ENCODE measurements around the gene SCGB2A2.
A peak's percentile ranks its signal among the peaks of the same experiment; 100 is the strongest.

SCGB2A2 gene

DNA sequence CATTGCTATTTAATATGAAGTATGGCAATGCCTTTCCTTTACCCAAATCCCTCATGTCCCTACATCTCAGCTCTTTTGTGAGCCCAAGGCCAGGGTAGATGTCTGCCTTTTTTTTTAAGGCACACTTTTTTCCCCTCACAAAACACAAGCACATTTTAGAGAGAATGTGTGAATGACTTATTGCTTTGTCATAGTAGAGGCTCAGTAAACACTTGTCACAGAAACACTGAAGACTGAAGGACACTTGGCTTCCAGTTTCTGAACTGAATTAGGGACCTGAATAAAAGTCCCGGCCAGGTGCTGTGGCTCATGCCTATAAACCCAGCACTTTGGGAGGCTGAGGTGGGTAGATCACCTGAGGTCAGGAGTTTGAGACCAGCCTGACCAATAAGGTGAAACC lies 2.9 kb upstream of the SCGB2A2 start:
- Histone ChIP-seq H3K23ac (ENCODE audit: low read depth, low read length, poor library complexity) (no peak overlapping the region), H3K4me1 (ENCODE audit: control insufficient read depth in 2 of 2, insufficient read depth in 1 of 2, low read depth in 1 of 2, low read length in 2 of 2) (no peaks in the 10 kb centered on the region), H2BK12ac (ENCODE audit: low read length) (no peak overlapping the region), H3K18ac (ENCODE audit: low read length) (no peak overlapping the region), H2AK5ac (ENCODE audit: low read depth, low read length) (no peak overlapping the region), H3K4ac (ENCODE audit: low read length) (no peak overlapping the region), H3K4me2 (ENCODE audit: insufficient read depth, low read length, poor library complexity, severe bottlenecking) (no peak overlapping the region), H3K79me1 (ENCODE audit: low read depth, low read length) (no peaks in the 10 kb centered on the region), H4K8ac (ENCODE audit: low read depth, low read length) (no peak overlapping the region), H2AFZ (ENCODE audit: low read length) (no peak overlapping the region), H3K4me3 (ENCODE audit: low read length in 2 of 2) (no peak overlapping the region), H2BK15ac (ENCODE audit: low read length) (no peak overlapping the region), H3K9ac (ENCODE audit: low read depth, low read length, poor library complexity) (no peak overlapping the region), H3K14ac (ENCODE audit: low read length) (no peak overlapping the region), H3K27me3 (ENCODE audit: control insufficient read depth in 3 of 3, insufficient read depth in 3 of 3, low read depth in 1 of 3, low read length in 3 of 3) (peaks cover 0 to 2% (median 0%) of the 10 kb centered on the region in 3 experiments), H4K91ac (ENCODE audit: low read depth, low read length, poor library complexity) (no peak overlapping the region), H3K9me3 (replicated peaks in 1 of 2; ENCODE audit: control insufficient read depth in 2 of 2, insufficient read depth in 1 of 2, low read depth in 1 of 2, low read length in 2 of 2) (no peaks in the 10 kb centered on the region), H2BK120ac (ENCODE audit: low read depth, low read length) (no peak overlapping the region), H3K27ac (replicated peaks; ENCODE audit: low read length) (no peak overlapping the region), H2BK5ac (ENCODE audit: low read length) (no peak overlapping the region), H3K36me3 (replicated peaks in 1 of 2; ENCODE audit: control insufficient read depth in 2 of 2, insufficient read depth in 2 of 2, low read length in 2 of 2) (no peaks in the 10 kb centered on the region)
- no CpG with 5 or more reads among the region's 1 CpG for WGBS, 2 donors (ENCODE audit: extremely low coverage in 2 of 2, insufficient read length in 2 of 2, insufficient replicate concordance in 1 of 2)
- no peak for DNase-seq (ENCODE audit: low spot score)

DNA sequence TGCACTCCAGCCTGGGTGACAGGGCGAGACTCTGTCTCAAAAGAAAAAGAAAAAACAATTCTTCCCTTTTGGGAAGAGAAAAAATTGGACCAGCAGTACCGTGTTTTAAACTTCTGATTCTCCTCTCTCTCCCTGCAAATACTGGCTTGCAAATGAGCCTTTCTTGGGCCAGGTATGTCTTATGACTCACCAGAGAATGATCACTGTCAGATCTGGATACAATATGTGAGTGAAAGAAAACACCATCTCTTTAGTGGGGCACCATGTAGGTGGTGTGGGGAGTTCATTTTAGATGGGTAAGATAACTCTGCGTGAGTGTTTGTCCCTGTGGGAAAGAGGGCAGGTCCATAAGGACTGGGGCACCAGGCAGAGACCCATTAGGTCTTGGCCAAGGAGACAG lies 2.4 kb upstream of the SCGB2A2 start:
- no peak for DNase-seq (ENCODE audit: low spot score)
- H3K18ac ChIP-seq (ENCODE audit: low read length) = no peak overlapping the region

DNA sequence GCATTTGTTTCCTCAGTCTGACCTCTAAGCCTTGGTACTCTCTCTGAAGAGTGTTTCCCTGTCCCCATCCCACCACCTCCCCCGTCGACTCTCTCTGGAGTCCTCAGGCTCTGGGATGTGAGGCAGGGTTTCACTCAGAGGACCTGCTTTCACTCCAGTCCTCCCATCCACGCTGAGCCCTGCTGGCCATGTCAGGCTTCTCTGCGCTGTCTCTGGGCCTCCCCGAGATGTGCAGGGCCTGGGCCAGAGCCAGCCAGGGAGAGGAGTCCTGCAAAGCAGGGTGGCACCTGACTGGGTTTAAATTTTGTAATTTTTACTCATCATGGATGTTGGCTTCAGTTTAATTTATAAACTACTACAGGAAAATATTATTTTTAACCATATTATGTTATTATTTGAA lies 3.3 kb downstream of the SCGB2A2 start:
- no peak overlapping the region for H3K23ac ChIP-seq (ENCODE audit: low read depth, low read length, poor library complexity)
- DNase-seq (ENCODE audit: low spot score) = no peak
- H3K9me3 ChIP-seq (replicated peaks in 1 of 2; ENCODE audit: control insufficient read depth in 2 of 2, insufficient read depth in 1 of 2, low read depth in 1 of 2, low read length in 2 of 2) = peaks cover 0 to 4% of the 10 kb centered on the region in 2 donors
- H3K18ac ChIP-seq (ENCODE audit: low read length) = no peak overlapping the region
- H3K4me2 ChIP-seq (ENCODE audit: insufficient read depth, low read length, poor library complexity, severe bottlenecking) = no peak overlapping the region
- H3K4me3 ChIP-seq (ENCODE audit: low read length in 2 of 2) = no peak overlapping the region
- H3K36me3 ChIP-seq (replicated peaks in 1 of 2; ENCODE audit: control insufficient read depth in 2 of 2, insufficient read depth in 2 of 2, low read length in 2 of 2) = no peaks in the 10 kb centered on the region
- no peak overlapping the region for H2AFZ ChIP-seq (ENCODE audit: low read length)
- no CpG with 5 or more reads among the region's 5 CpGs for WGBS, 2 donors (ENCODE audit: extremely low coverage in 2 of 2, insufficient read length in 2 of 2, insufficient replicate concordance in 1 of 2)
- H3K4me1 ChIP-seq (ENCODE audit: control insufficient read depth in 2 of 2, insufficient read depth in 1 of 2, low read depth in 1 of 2, low read length in 2 of 2) = no peaks in the 10 kb centered on the region
- no peak overlapping the region for H2BK15ac ChIP-seq (ENCODE audit: low read length)
- no peak overlapping the region for H3K14ac ChIP-seq (ENCODE audit: low read length)
- H2AK5ac ChIP-seq (ENCODE audit: low read depth, low read length) = no peak overlapping the region
- H3K27ac ChIP-seq (replicated peaks; ENCODE audit: low read length) = no peak overlapping the region
- H3K79me1 ChIP-seq (ENCODE audit: low read depth, low read length) = no peaks in the 10 kb centered on the region
- no peak overlapping the region for H2BK120ac ChIP-seq (ENCODE audit: low read depth, low read length)
- no peak overlapping the region for H3K9ac ChIP-seq (ENCODE audit: low read depth, low read length, poor library complexity)
- H3K27me3 ChIP-seq (ENCODE audit: control insufficient read depth in 3 of 3, insufficient read depth in 3 of 3, low read depth in 1 of 3, low read length in 3 of 3) = no peaks in the 10 kb centered on the region
- H4K8ac ChIP-seq (ENCODE audit: low read depth, low read length) = no peak overlapping the region
- no peak overlapping the region for H4K91ac ChIP-seq (ENCODE audit: low read depth, low read length, poor library complexity)
- no peak overlapping the region for H3K4ac ChIP-seq (ENCODE audit: low read length)
- H2BK5ac ChIP-seq (ENCODE audit: low read length) = no peak overlapping the region
- H2BK12ac ChIP-seq (ENCODE audit: low read length) = no peak overlapping the region

More for the DNA sequence above, 2.4 kb upstream of the SCGB2A2 start:
- H2BK120ac ChIP-seq (ENCODE audit: low read depth, low read length) = no peak overlapping the region
- no peak overlapping the region for H2BK15ac ChIP-seq (ENCODE audit: low read length)
- no peaks in the 10 kb centered on the region for H3K79me1 ChIP-seq (ENCODE audit: low read depth, low read length)
- H4K8ac ChIP-seq (ENCODE audit: low read depth, low read length) = no peak overlapping the region
- H3K4me1 ChIP-seq (ENCODE audit: control insufficient read depth in 2 of 2, insufficient read depth in 1 of 2, low read depth in 1 of 2, low read length in 2 of 2) = no peaks in the 10 kb centered on the region
- no peak overlapping the region for H3K14ac ChIP-seq (ENCODE audit: low read length)
- no peak overlapping the region for H3K4me2 ChIP-seq (ENCODE audit: insufficient read depth, low read length, poor library complexity, severe bottlenecking)
- H2BK5ac ChIP-seq (ENCODE audit: low read length) = no peak overlapping the region
- H3K4me3 ChIP-seq (ENCODE audit: low read length in 2 of 2) = no peak overlapping the region
- no peak overlapping the region for H2AFZ ChIP-seq (ENCODE audit: low read length)
- peaks cover 0 to 2% (median 0%) of the 10 kb centered on the region in 3 experiments for H3K27me3 ChIP-seq (ENCODE audit: control insufficient read depth in 3 of 3, insufficient read depth in 3 of 3, low read depth in 1 of 3, low read length in 3 of 3)
- H3K4ac ChIP-seq (ENCODE audit: low read length) = no peak overlapping the region
- no peak overlapping the region for H3K23ac ChIP-seq (ENCODE audit: low read depth, low read length, poor library complexity)
- H3K9ac ChIP-seq (ENCODE audit: low read depth, low read length, poor library complexity) = no peak overlapping the region
- no CpG with 5 or more reads among the region's 3 CpGs for WGBS, 2 donors (ENCODE audit: extremely low coverage in 2 of 2, insufficient read length in 2 of 2, insufficient replicate concordance in 1 of 2)
- H4K91ac ChIP-seq (ENCODE audit: low read depth, low read length, poor library complexity) = no peak overlapping the region
- no peak overlapping the region for H3K27ac ChIP-seq (replicated peaks; ENCODE audit: low read length)
- no peak overlapping the region for H2AK5ac ChIP-seq (ENCODE audit: low read depth, low read length)
- H2BK12ac ChIP-seq (ENCODE audit: low read length) = no peak overlapping the region
- H3K36me3 ChIP-seq (replicated peaks in 1 of 2; ENCODE audit: control insufficient read depth in 2 of 2, insufficient read depth in 2 of 2, low read length in 2 of 2) = no peaks in the 10 kb centered on the region
- H3K9me3 ChIP-seq (replicated peaks in 1 of 2; ENCODE audit: control insufficient read depth in 2 of 2, insufficient read depth in 1 of 2, low read depth in 1 of 2, low read length in 2 of 2) = no peaks in the 10 kb centered on the region

DNA sequence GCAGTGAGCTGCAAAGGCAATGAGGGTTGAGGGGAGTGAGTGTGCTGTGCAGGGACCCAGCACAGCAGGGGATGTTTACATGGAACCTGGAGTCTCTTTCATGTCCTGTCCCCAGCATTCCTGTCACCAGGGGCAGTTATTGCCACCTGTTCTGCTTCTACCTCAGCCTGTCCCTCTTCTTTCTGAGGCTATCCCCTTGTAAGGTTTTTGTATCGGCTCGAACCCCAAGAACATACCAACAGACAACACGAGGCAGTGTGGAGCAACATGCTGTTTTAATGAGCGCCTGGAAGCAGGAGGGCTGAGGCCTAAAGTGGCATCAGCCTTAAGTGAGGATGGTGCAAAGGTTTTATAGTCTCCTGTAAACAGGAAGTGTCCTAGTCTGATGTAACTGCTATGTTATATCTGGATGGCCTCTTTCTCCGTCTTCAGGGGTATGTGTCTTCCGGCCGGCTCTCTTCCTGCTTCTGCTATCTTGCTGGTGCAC lies 3.9 kb downstream of the SCGB2A2 start:
- Histone ChIP-seq H3K36me3 (replicated peaks in 1 of 2; ENCODE audit: control insufficient read depth in 2 of 2, insufficient read depth in 2 of 2, low read length in 2 of 2) (no peaks in the 10 kb centered on the region), H3K9me3 (replicated peaks in 1 of 2; ENCODE audit: control insufficient read depth in 2 of 2, insufficient read depth in 1 of 2, low read depth in 1 of 2, low read length in 2 of 2) (peaks cover 0 to 4% of the 10 kb centered on the region in 2 donors), H3K27ac (replicated peaks; ENCODE audit: low read length) (no peak overlapping the region), H2AFZ (ENCODE audit: low read length) (no peak overlapping the region), H3K4me2 (ENCODE audit: insufficient read depth, low read length, poor library complexity, severe bottlenecking) (no peak overlapping the region), H4K91ac (ENCODE audit: low read depth, low read length, poor library complexity) (no peak overlapping the region), H2BK120ac (ENCODE audit: low read depth, low read length) (no peak overlapping the region), H2BK15ac (ENCODE audit: low read length) (no peak overlapping the region), H3K79me1 (ENCODE audit: low read depth, low read length) (no peaks in the 10 kb centered on the region), H2AK5ac (ENCODE audit: low read depth, low read length) (no peak overlapping the region), H3K4me1 (ENCODE audit: control insufficient read depth in 2 of 2, insufficient read depth in 1 of 2, low read depth in 1 of 2, low read length in 2 of 2) (no peaks in the 10 kb centered on the region), H3K4ac (ENCODE audit: low read length) (no peak overlapping the region), H3K23ac (ENCODE audit: low read depth, low read length, poor library complexity) (no peak overlapping the region), H4K8ac (ENCODE audit: low read depth, low read length) (no peak overlapping the region), H3K18ac (ENCODE audit: low read length) (peak overlapping the region; percentile 53), H3K4me3 (ENCODE audit: low read length in 2 of 2) (peak overlapping the region in 1 of 2 donors; percentile 69), H2BK12ac (ENCODE audit: low read length) (no peak overlapping the region), H3K9ac (ENCODE audit: low read depth, low read length, poor library complexity) (no peak overlapping the region), H3K27me3 (ENCODE audit: control insufficient read depth in 3 of 3, insufficient read depth in 3 of 3, low read depth in 1 of 3, low read length in 3 of 3) (no peaks in the 10 kb centered on the region), H2BK5ac (ENCODE audit: low read length) (no peak overlapping the region), H3K14ac (ENCODE audit: low read length) (no peak overlapping the region)
- no peak for DNase-seq (ENCODE audit: low spot score)
- WGBS, 2 donors (ENCODE audit: extremely low coverage in 2 of 2, insufficient read length in 2 of 2, insufficient replicate concordance in 1 of 2) = no CpG with 5 or more reads among the region's 7 CpGs
